Esophagus (tissue), 2 donors: Measurements from ENCODE around the gene LBP. TPM values are rescaled to one million over a fixed set of nuclear protein-coding genes. Genes with fewer than 3 reads are reported as not detected.
"Not testable (repeated sequence)": the region's sequence is repeated elsewhere in the genome, so short reads cannot be mapped to it uniquely, and the experiment has no call there.

Source experiments
- H3K27ac ChIP-seq, 2 donors: one replicate each; pipeline ENCODE4 v1.5.1; 2013; ENCODE audit warnings: low read depth in 2 of 2, mild to moderate bottlenecking in 2 of 2, inconsistent platforms in 1 of 2, low read length in 1 of 2, moderate library complexity in 1 of 2
- H3K27me3 ChIP-seq, 2 donors: one replicate each; pipeline ENCODE4 v1.6.1; 2013; ENCODE audit warnings: low read length in 2 of 2, control low read depth in 1 of 2, mild to moderate bottlenecking in 1 of 2; ENCODE audit not compliant: insufficient read depth in 2 of 2, control insufficient read depth in 1 of 2
- H3K36me3 ChIP-seq, 2 donors: one replicate each; pipeline ENCODE4 v1.6.1; 2013; ENCODE audit warnings: low read length in 1 of 2; ENCODE audit not compliant: control insufficient read depth in 2 of 2, insufficient read depth in 2 of 2
- H3K4me1 ChIP-seq, 2 donors: one replicate each; pipeline ENCODE4 v1.6.1; 2013; ENCODE audit warnings: low read length in 1 of 2; ENCODE audit not compliant: control insufficient read depth in 2 of 2, insufficient read depth in 2 of 2
- H3K4me3 ChIP-seq, 2 donors: one replicate each; pipeline ENCODE4 v1.5.1; 2013; ENCODE audit warnings: low read length in 2 of 2, mild to moderate bottlenecking in 2 of 2, low read depth in 1 of 2, moderate library complexity in 1 of 2
- H3K9me3 ChIP-seq, 2 donors: one replicate each; pipeline ENCODE4 v1.6.1; 2013; ENCODE audit warnings: mild to moderate bottlenecking in 2 of 2, low read depth in 1 of 2, low read length in 1 of 2, moderate library complexity in 1 of 2; ENCODE audit not compliant: control insufficient read depth in 2 of 2, insufficient read depth in 1 of 2
- WGBS, 2 donors: extraction: QIAGEN DNeasy Blood & Tissue Kit; methylation state at CpG; one replicate each; pipeline ENCODE4 v1.1.7; 2013; 5-methylcytosine and 5-hydroxymethylcytosine counted together
- polyA plus RNA-seq, 2 donors: library from polyadenylated mRNA; stranded (reverse); fragments of 200-250 nt; gene quantifications; one replicate each; pipeline ENCODE4 v1.2.3, GENCODE V29; 2013
- donor health status: healthy with polysubstance abuse.
- donor health status: Bipolar disorder and iron deficiency.

The LBP gene
- polyA plus RNA-seq, 2 donors, result not detected

DNA sequence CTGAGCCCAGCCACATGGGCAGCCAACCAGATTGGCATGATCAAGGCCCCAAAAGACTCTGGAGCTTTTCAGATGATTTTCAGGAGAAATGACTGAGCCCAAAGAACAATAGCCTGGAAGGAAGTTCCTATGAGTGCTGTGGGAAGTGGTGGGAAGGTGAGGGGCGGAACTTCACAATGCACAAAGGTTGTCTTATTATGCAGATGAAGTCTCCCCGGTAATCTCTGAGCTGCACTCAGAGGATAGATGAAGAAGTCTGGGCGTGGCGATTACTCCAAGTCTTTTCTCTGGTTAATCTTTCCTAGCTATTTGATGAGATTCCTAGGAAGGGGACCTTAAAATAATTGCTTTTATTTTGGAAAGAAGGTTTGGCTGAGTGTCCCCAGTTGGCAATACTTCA is 36.9 kb downstream of the LBP start:
- Histone ChIP-seq H3K9me3 (no peaks in the 10 kb centered on the region), H3K36me3 (no peaks in the 10 kb centered on the region), H3K27ac (no peak overlapping the region), H3K4me3 (no peak overlapping the region), H3K27me3 (no peaks in the 10 kb centered on the region), H3K4me1 (no peaks in the 10 kb centered on the region)
- WGBS, 2 donors, result 78 to 81% methylated on average over 4 of the region's 4 CpGs

DNA sequence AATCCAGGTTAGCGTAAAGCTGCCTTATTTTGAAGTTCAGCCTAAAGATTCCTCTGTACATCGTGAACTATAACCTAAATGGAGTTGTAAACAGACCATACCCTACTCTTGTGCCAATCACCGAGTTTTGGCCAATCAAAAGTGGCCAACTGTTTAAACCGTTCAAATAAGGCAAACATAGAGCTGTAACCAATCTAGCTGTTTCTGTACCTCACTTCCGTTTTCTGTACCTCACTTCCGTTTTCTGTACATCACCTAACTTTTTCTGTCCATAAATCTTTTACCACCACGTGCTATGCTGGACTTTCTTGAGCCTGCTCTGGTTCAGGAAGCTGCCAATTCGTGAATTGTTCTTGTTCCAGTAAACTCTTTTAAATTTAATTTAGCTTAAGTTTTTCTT is 39.7 kb downstream of the LBP start:
- 78% methylated on average over 8 of the region's 8 CpGs for WGBS, 2 donors
- Histone ChIP-seq H3K36me3 (no peaks in the 10 kb centered on the region), H3K27ac (no peak overlapping the region), H3K9me3 (no peaks in the 10 kb centered on the region), H3K4me3 (no peak overlapping the region), H3K4me1 (no peaks in the 10 kb centered on the region), H3K27me3 (no peaks in the 10 kb centered on the region)

DNA sequence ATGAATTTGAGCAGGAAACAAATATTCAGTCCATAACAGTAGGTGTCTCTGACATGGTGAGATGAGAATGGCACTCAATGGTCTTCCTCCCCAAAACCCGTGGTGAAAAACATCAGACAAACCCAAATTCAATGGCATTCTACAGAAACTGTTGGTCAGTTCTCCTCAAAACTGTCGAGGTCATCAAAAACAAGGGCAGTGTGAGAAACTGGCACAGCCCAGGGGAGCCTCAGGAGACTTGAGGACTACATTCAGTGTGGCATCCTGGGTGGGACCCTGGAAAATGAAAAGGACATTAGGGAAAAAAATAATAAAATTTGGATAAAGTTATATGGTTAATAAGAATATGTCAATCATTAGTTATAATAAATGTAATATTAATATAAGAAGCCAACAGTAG is 40.6 kb downstream of the LBP start:
- H3K27ac ChIP-seq, result no peak overlapping the region
- WGBS, 2 donors, result 68 to 74% methylated on average over 2 of the region's 2 CpGs

DNA sequence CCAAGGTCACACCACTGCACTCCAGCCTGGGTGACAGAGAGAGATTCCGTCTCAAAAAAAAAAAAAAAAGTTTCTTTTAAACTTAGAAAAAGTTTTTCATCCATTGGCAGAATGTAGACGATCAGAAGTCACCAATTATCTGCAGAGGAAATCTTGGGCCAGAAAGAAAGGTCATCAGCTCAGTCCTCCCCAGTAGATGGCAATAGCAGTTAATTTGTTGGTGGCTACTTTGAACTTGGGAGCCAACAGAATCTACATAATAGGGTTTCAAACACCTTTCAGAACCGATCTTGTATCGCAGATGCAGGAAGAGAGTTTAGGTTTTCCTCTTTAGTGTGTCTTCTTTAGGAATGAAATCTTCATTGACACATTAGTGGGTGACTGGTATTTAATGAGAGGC is 41.7 kb downstream of the LBP start:
- Histone ChIP-seq H3K27ac (no peak overlapping the region), H3K36me3 (no peaks in the 10 kb centered on the region), H3K9me3 (no peaks in the 10 kb centered on the region), H3K4me1 (no peaks in the 10 kb centered on the region), H3K27me3 (no peaks in the 10 kb centered on the region), H3K4me3 (no peak overlapping the region)
- 64 to 75% methylated on average over 4 of the region's 4 CpGs for WGBS, 2 donors

More for the DNA sequence above, 40.6 kb downstream of the LBP start:
- Histone ChIP-seq H3K4me1 (no peaks in the 10 kb centered on the region), H3K4me3 (no peak overlapping the region), H3K36me3 (no peaks in the 10 kb centered on the region), H3K27me3 (no peaks in the 10 kb centered on the region), H3K9me3 (no peaks in the 10 kb centered on the region)

DNA sequence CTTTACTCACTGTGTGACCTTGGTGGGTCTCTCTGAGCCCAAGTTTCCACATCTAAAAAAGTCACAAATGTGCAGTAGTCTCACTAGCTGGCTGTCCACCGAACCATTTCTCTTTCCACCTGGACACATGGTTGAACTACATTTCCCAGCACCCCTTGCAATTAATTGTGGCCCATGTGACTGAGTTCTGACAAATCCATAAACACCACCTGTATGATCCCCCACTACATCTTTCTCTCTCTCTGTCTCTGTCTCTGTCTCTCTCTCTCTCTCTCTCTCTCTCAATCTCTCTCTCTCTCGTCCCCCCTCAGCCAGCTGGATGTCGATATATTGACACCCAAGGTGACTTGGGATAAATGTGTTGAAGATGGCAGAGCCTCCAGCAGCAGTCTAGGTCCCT is 46.1 kb downstream of the LBP start:
- no peaks in the 10 kb centered on the region for H3K36me3 ChIP-seq
- H3K9me3 ChIP-seq, result no peaks in the 10 kb centered on the region
- no peaks in the 10 kb centered on the region for H3K27me3 ChIP-seq
- no peak overlapping the region for H3K4me3 ChIP-seq
- no peak overlapping the region for H3K27ac ChIP-seq
- no peaks in the 10 kb centered on the region for H3K4me1 ChIP-seq
- 67 to 77% methylated on average over 3 of the region's 3 CpGs for WGBS, 2 donors

DNA sequence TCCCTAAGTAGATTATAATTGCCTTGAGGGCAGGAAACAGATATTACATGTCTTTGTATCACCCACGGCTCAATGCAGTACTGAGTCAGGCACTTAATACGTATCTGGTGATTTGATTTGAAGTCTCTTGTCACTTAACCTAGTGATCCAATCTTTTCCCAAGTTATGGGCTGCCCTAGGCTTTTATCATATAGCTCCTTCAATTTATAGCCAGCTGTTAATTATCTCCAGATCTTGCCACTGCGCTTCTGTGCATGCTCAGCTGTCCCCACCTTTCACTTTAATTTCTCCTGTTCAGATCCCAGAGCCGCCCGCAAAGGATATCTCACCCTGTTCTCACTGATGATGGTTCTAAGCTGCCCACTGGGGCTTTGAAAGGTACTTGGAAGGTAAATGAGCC is 47.0 kb downstream of the LBP start:
- H3K36me3 ChIP-seq, result no peaks in the 10 kb centered on the region
- no peaks in the 10 kb centered on the region for H3K4me1 ChIP-seq
- no peak overlapping the region for H3K27ac ChIP-seq
- 74 to 76% methylated on average over 5 of the region's 5 CpGs for WGBS, 2 donors
- H3K27me3 ChIP-seq, result no peaks in the 10 kb centered on the region
- no peak overlapping the region for H3K4me3 ChIP-seq
- no peaks in the 10 kb centered on the region for H3K9me3 ChIP-seq

DNA sequence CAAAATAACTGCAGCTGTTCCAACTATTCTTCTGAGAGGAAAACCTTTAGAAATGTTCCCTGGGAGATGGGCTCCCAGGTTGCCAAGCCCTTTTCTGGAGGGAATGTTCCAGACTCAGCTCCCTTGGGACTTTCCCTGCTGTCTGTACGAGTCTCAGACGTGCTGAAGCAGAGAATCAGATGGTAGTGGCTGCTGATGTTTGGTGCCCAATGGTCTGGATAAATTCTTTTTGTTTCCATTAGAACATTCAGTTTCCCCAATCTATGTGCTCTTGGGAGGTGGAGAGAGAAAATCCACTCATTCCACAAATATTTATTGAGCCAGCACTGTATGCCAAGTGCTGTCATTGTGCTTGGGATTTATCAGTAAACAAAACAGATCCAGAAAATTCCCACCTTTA is 48.9 kb downstream of the LBP start:
- Histone ChIP-seq H3K27me3 (no peaks in the 10 kb centered on the region), H3K4me1 (no peaks in the 10 kb centered on the region), H3K36me3 (no peaks in the 10 kb centered on the region), H3K27ac (no peak overlapping the region), H3K9me3 (no peaks in the 10 kb centered on the region), H3K4me3 (no peak overlapping the region)
- WGBS, 2 donors, result 25 to 30% methylated on average over 2 of the region's 2 CpGs

DNA sequence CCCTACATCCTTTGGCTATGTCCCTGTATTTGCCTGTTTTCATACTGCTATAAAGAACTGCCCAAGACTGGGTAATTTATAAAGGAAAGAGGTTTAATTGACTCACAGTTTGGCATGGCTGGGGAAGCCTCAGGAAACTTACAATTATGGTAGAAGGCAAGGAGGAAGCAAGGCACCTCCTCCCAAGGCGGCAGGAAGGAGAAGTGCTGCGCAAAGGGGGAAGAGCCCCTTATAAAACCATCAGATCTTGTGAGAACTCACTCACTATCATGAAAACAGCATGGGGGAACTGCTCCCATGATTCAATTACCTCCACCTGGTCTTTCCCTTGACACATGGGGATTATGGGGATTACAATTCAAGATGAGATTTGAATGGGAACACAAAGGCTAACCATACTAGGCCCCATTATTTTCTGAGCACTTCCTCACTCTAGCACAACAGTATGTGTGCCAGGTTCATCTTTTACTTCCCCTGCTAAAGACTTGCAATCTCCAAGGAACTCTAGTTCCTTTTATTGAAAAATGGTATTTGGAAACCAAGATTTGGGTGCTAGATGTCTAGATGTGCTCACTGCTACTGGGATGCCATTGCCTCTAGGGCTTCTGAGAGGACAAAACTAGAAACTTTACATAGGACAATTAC is 49.6 kb downstream of the LBP start:
- H3K9me3 ChIP-seq, H3K4me3 ChIP-seq, H3K27me3 ChIP-seq, H3K27ac ChIP-seq, H3K36me3 ChIP-seq, H3K4me1 ChIP-seq: not testable (repeated sequence)
- 82% methylated on average over 2 of the region's 2 CpGs for WGBS, 2 donors

DNA sequence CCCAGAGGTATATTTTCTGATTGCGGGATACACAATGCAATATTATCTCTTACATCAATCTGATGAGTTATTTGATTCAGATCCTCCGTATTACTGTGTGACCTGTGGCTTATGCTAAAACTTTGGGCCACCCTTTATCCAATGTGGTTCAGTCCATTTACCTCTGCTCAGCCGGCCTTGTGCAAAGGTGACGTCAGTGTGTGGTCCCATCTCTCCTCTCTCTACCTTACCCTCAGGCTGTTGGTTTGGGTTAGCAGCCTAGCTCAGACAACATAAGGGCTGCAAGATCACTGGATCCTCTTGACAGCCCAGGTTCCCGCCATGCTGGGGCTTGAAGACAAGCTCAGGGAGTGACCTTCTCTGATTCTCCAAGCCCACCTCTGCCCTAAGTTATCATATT is 55.8 kb downstream of the LBP start:
- no peaks in the 10 kb centered on the region for H3K36me3 ChIP-seq
- no peaks in the 10 kb centered on the region for H3K27me3 ChIP-seq
- no peak overlapping the region for H3K27ac ChIP-seq
- H3K4me1 ChIP-seq, result no peaks in the 10 kb centered on the region
- WGBS, 2 donors, result 93 to 99% methylated on average over 5 of the region's 5 CpGs
- no peak overlapping the region for H3K4me3 ChIP-seq
- no peaks in the 10 kb centered on the region for H3K9me3 ChIP-seq

DNA sequence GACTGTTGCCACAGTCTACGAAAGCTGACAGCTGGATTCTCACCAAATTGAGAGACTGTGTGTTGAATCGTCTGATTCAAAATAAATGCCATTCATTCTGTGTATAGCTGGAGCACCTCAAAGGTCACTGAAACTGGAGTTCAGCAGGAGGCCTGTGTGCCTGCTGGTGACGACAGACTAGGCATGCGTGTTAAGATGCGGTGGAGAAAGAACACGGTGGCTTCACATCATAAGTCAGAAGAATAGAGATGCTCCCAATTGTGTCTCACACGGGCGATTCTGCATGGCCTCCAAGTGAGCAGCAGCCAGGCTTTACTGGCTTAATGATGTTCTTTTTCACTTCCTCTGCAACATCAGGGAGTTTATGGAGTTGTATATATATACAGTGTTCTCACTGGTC is 56.5 kb downstream of the LBP start:
- H3K36me3 ChIP-seq, result no peaks in the 10 kb centered on the region
- no peaks in the 10 kb centered on the region for H3K9me3 ChIP-seq
- no peak overlapping the region for H3K4me3 ChIP-seq
- no peaks in the 10 kb centered on the region for H3K27me3 ChIP-seq
- WGBS, 2 donors, result 78 to 81% methylated on average over 8 of the region's 8 CpGs
- no peak overlapping the region for H3K27ac ChIP-seq
- H3K4me1 ChIP-seq, result no peaks in the 10 kb centered on the region
